DND-41 (cell line): ENCODE results near the gene CLNS1A.

Experiments
- ATAC-seq: fragments of 200-7000 bp; cut with Tn5 transposase; 3 replicates; pipeline ENCODE4 v1.9.1; 2021; ENCODE audit warnings: low read depth; ENCODE audit not compliant: insufficient read depth
- DNase-seq: peaks from one replicate; pipeline ENCODE4 v3.0.0-alpha.2; 2020
- H2AFZ ChIP-seq: 2 replicates; pipeline ENCODE4 v1.6.0; 2012; ENCODE audit warnings: low read depth, low read length
- H3K27ac ChIP-seq: 2 replicates; pipeline ENCODE4 v1.5.1; 2012; ENCODE audit warnings: low read length, inconsistent platforms
- H3K27me3 ChIP-seq: fragments of 200-600 bp; sonication (generic); 2 replicates; pipeline ENCODE4 v1.6.0; 2012; ENCODE audit warnings: low read length, mild to moderate bottlenecking, inconsistent platforms; ENCODE audit not compliant: insufficient read depth, poor library complexity
- H3K36me3 ChIP-seq: 2 replicates; pipeline ENCODE4 v1.5.1; 2012; ENCODE audit warnings: low read length, inconsistent platforms; ENCODE audit not compliant: insufficient read depth
- H3K4me1 ChIP-seq: 2 replicates; pipeline ENCODE4 v1.5.1; 2012; ENCODE audit warnings: mild to moderate bottlenecking, low read length; ENCODE audit not compliant: insufficient read depth
- H3K4me2 ChIP-seq: 2 replicates; pipeline ENCODE4 v1.6.0; 2012; ENCODE audit warnings: mild to moderate bottlenecking, moderate library complexity, low read length, inconsistent platforms; ENCODE audit not compliant: insufficient read depth
- H3K4me3 ChIP-seq, 2 experiments: fragments of 200-600 bp in 1 of 2; shearing (Covaris generic) in 1 of 2; 2 replicates each; pipeline ENCODE4 v1.5.1; 2012 to 2016; ENCODE audit warnings: inconsistent platforms in 2 of 2, low read length in 2 of 2, mild to moderate bottlenecking in 2 of 2, low read depth in 1 of 2, moderate library complexity in 1 of 2
- H3K79me2 ChIP-seq: 2 replicates; pipeline ENCODE4 v1.6.0; 2012; ENCODE audit warnings: low read length, inconsistent platforms; ENCODE audit not compliant: insufficient read depth
- H3K9ac ChIP-seq: 2 replicates; pipeline ENCODE4 v1.6.0; 2012; ENCODE audit warnings: low read depth, mild to moderate bottlenecking, inconsistent platforms, low read length, moderate library complexity
- H3K9me3 ChIP-seq: 2 replicates; pipeline ENCODE4 v1.5.1; 2012; ENCODE audit warnings: low read length, moderate library complexity, mild to moderate bottlenecking, inconsistent platforms; ENCODE audit not compliant: insufficient read depth, severe bottlenecking
- H4K20me1 ChIP-seq: 2 replicates; pipeline ENCODE4 v1.6.0; 2012; ENCODE audit warnings: low read length; ENCODE audit not compliant: insufficient read depth
- CTCF ChIP-seq: IDR thresholded peaks from 2 replicates; pipeline ENCODE4 v1.5.1; 2012; ENCODE audit warnings: borderline replicate concordance, low read length, moderate library complexity, mild to moderate bottlenecking; ENCODE audit not compliant: poor library complexity, severe bottlenecking; ENCODE audit errors: extremely low read depth
- EZH2 ChIP-seq: IDR thresholded peaks from 3 replicates; pipeline ENCODE4 v1.6.1; 2012; ENCODE audit warnings: borderline replicate concordance, low read depth, mild to moderate bottlenecking, moderate library complexity, low read length, inconsistent platforms; ENCODE audit not compliant: severe bottlenecking

Gene CLNS1A

GRCh38 chr11:77669848-77670511, 32.4 kb upstream of the CLNS1A start:
- DNase-seq = no peak
- peaks cover 89% of the 10 kb centered on the region for H3K36me3 ChIP-seq
- H3K4me2 ChIP-seq = no peak overlapping the region

GRCh38 chr11:77668760-77669159, 31.2 kb upstream of the CLNS1A start:
- no peaks in the 10 kb centered on the region for H3K9me3 ChIP-seq
- H3K4me1 ChIP-seq = no peaks in the 10 kb centered on the region
- H3K36me3 ChIP-seq = peaks cover 86% of the 10 kb centered on the region
- no peak overlapping the region for H2AFZ ChIP-seq
- no peak overlapping the region for H3K4me2 ChIP-seq
- H3K79me2 ChIP-seq = no peaks in the 10 kb centered on the region
- TF ChIP-seq EZH2 (no peak), CTCF (no peak)
- no peaks in the 10 kb centered on the region for H4K20me1 ChIP-seq
- no peaks in the 10 kb centered on the region for H3K27me3 ChIP-seq
- no peak overlapping the region for H3K27ac ChIP-seq
- no peak overlapping the region for H3K4me3 ChIP-seq
- ATAC-seq (no peak), DNase-seq (no peak)
- no peak overlapping the region for H3K9ac ChIP-seq

More at GRCh38 chr11:77669848-77670511, 32.4 kb upstream of the CLNS1A start:
- no peak for ATAC-seq
- Histone ChIP-seq H3K27ac (no peak overlapping the region), H3K9ac (no peak overlapping the region), H3K27me3 (no peaks in the 10 kb centered on the region), H3K4me3 (no peak overlapping the region), H4K20me1 (no peaks in the 10 kb centered on the region), H3K79me2 (no peaks in the 10 kb centered on the region), H2AFZ (no peak overlapping the region), H3K9me3 (no peaks in the 10 kb centered on the region), H3K4me1 (no peaks in the 10 kb centered on the region)
- TF ChIP-seq EZH2 = no peak

- no peaks in the 10 kb centered on the region for H3K79me2 ChIP-seq
- H3K4me3 ChIP-seq = no peak overlapping the region
- H3K4me2 ChIP-seq = no peak overlapping the region
- H3K27ac ChIP-seq = no peak overlapping the region
- no peaks in the 10 kb centered on the region for H3K27me3 ChIP-seq
- no peaks in the 10 kb centered on the region for H4K20me1 ChIP-seq
- TF ChIP-seq EZH2 = no peak
- TF ChIP-seq CTCF = no peak
- DNase-seq = no peak
- no peaks in the 10 kb centered on the region for H3K9me3 ChIP-seq
- H3K36me3 ChIP-seq = peaks cover 58% of the 10 kb centered on the region
- H2AFZ ChIP-seq = no peak overlapping the region
- no peak for ATAC-seq
- H3K9ac ChIP-seq = no peak overlapping the region
- no peaks in the 10 kb centered on the region for H3K4me1 ChIP-seq
These were observed 27.8 kb upstream of the CLNS1A start for GRCh38 chr11:77665240-77665965.

GRCh38 chr11:77661670-77662069, 24.1 kb upstream of the CLNS1A start:
- Histone ChIP-seq H3K4me2 (no peak overlapping the region), H2AFZ (no peak overlapping the region), H3K27me3 (no peaks in the 10 kb centered on the region), H4K20me1 (no peaks in the 10 kb centered on the region), H3K9me3 (no peaks in the 10 kb centered on the region), H3K4me3 (no peak overlapping the region), H3K36me3 (peaks cover 23% of the 10 kb centered on the region; the same call in 1 of the 2 replicates), H3K9ac (no peak overlapping the region), H3K79me2 (no peaks in the 10 kb centered on the region), H3K4me1 (no peaks in the 10 kb centered on the region), H3K27ac (no peak overlapping the region)
- DNase-seq = no peak
- ATAC-seq = no peak
- TF ChIP-seq CTCF (no peak), EZH2 (no peak)
